A549 (cell line): ENCODE data around the gene WRNIP1. TPM values are rescaled to one million over a fixed set of nuclear protein-coding genes. Genes with fewer than 3 reads are reported as not detected.

ENCODE experiments used
- ATAC-seq, 2 experiments: fragments of 200-7000 bp in 1 of 2; fragments of >200 bp in 1 of 2; cut with Nextera tagmentation in 1 of 2; cut with Tn5 transposase in 1 of 2; 3 replicates each; pipeline versions ENCODE4 v1.8.0 to v1.9.1; 2018 to 2020; ENCODE audit warnings: mild to moderate bottlenecking in 1 of 2, moderate library complexity in 1 of 2
- CTCF ChIA-PET: fragments of 300-600 bp; sonication (Branson Sonifier 250); formaldehyde crosslinking; extraction: SDS; loops from one replicate; lab custom pipeline; 2021; ENCODE audit warnings: antibody characterized with exemption, inconsistent platforms; lab: Yijun Ruan, JAX
- POLR2A ChIA-PET: fragments of 350-600 bp; formaldehyde crosslinking; extraction: SDS; loops from one replicate; lab custom pipeline; 2021; ENCODE audit warnings: antibody characterized with exemption, inconsistent platforms; lab: Yijun Ruan, JAX
- DNase-seq, 2 experiments: peaks; one replicate each; pipeline versions ENCODE4 v3.0.0 to v3.0.0-alpha.2; 2011 to 2016; ENCODE audit warnings: low read depth in 1 of 2, low spot score in 1 of 2
- FAIRE-seq: peaks from 2 replicates; lab custom pipeline; 2011; peaks lifted over from hg19 to GRCh38; lab: Jason Lieb, UNC
- H3K27ac ChIP-seq, 2 experiments: fragments of >200 bp; sonication (Bioruptor Twin); formaldehyde crosslinking; 3 replicates each; pipeline ENCODE4 v1.5.1; 2016 to 2017
- H3K4me1 ChIP-seq: fragments of >200 bp; sonication (Bioruptor Twin); formaldehyde crosslinking; 3 replicates; pipeline ENCODE4 v1.6.1; 2016
- H3K4me2 ChIP-seq: fragments of >200 bp; sonication (Bioruptor Twin); formaldehyde crosslinking; 3 replicates; pipeline ENCODE4 v1.6.1; 2016
- H3K4me3 ChIP-seq: fragments of >200 bp; sonication (Bioruptor Twin); formaldehyde crosslinking; 3 replicates; pipeline ENCODE4 v1.5.1; 2016
- H3K9me3 ChIP-seq: fragments of >200 bp; sonication (Bioruptor Twin); formaldehyde crosslinking; 3 replicates; pipeline ENCODE4 v1.6.1; 2016
- ATOH8 ChIP-seq: fragments of 250-450 bp; sonication (Bioruptor Pico); IDR thresholded peaks from 2 replicates; pipeline ENCODE4 v1.5.0; 2020; ENCODE audit warnings: low read depth, mild to moderate bottlenecking, moderate library complexity
- CTCF ChIP-seq: fragments of >200 bp; sonication (Bioruptor Twin); formaldehyde crosslinking; IDR thresholded peaks from 3 replicates; pipeline ENCODE4 v1.5.1; 2016
- E2F6 ChIP-seq: IDR thresholded peaks from 2 replicates; pipeline ENCODE4 v1.6.1; 2012; ENCODE audit warnings: low read depth, borderline replicate concordance
- ELK1 ChIP-seq: fragments of 150-350 bp; IDR thresholded peaks from 2 replicates; pipeline ENCODE4 v1.6.1; 2014; ENCODE audit warnings: low read depth, mild to moderate bottlenecking, low read length
- ESRRA ChIP-seq: fragments of 150-350 bp; IDR thresholded peaks from 2 replicates; pipeline ENCODE4 v1.6.1; 2014; ENCODE audit warnings: mild to moderate bottlenecking, low read length, borderline replicate concordance
- FOSB ChIP-seq: fragments of 250-450 bp; sonication (Bioruptor Pico); IDR thresholded peaks from 2 replicates; pipeline ENCODE4 v1.5.0; 2020; ENCODE audit warnings: mild to moderate bottlenecking, moderate library complexity
- FOSL2 ChIP-seq, 2 experiments: fragments of 450-650 bp in 1 of 2; fragments of >200 bp in 1 of 2; sonication (Bioruptor Twin) in 1 of 2; formaldehyde crosslinking; IDR thresholded peaks; 2 replicates each; pipeline versions ENCODE4 v1.5.0 to v1.6.1; 2016 to 2020; ENCODE audit warnings: mild to moderate bottlenecking in 1 of 2, moderate library complexity in 1 of 2
- HDAC2 ChIP-seq: fragments of 200-600 bp; sonication (generic); IDR thresholded peaks from 2 replicates; pipeline ENCODE4 v1.6.1; 2016
- HOXA7 ChIP-seq: fragments of 250-450 bp; sonication (Bioruptor Pico); IDR thresholded peaks from 2 replicates; pipeline ENCODE4 v1.5.0; 2020; ENCODE audit warnings: mild to moderate bottlenecking, moderate library complexity
- MAFK ChIP-seq: fragments of 450-650 bp; IDR thresholded peaks from 2 replicates; pipeline ENCODE4 v1.6.1; 2014; ENCODE audit not compliant: partially characterized antibody
- MAX ChIP-seq: IDR thresholded peaks from 2 replicates; pipeline ENCODE4 v1.6.1; 2012
- MYC ChIP-seq: IDR thresholded peaks from 2 replicates; pipeline ENCODE4 v1.6.1; 2012; ENCODE audit warnings: mild to moderate bottlenecking, inconsistent platforms, low read length, improper control_type of control experiment, borderline replicate concordance
- NFE2L2 ChIP-seq: fragments of 150-350 bp; conservative IDR thresholded peaks from 2 replicates; pipeline ENCODE4 v1.6.1; 2014; ENCODE audit warnings: low read length
- NR3C1 ChIP-seq: fragments of >200 bp; sonication (Bioruptor Twin); formaldehyde crosslinking; IDR thresholded peaks from 3 replicates; pipeline ENCODE4 v1.6.1; 2017
- PHF8 ChIP-seq: fragments of 200-600 bp; sonication (generic); IDR thresholded peaks from 2 replicates; pipeline ENCODE4 v1.6.1; 2016; ENCODE audit warnings: low read depth, mild to moderate bottlenecking, antibody characterized with exemption, moderate library complexity, borderline replicate concordance
- POLR2AphosphoS2 ChIP-seq: conservative IDR thresholded peaks from 2 replicates; pipeline ENCODE4 v1.6.1; 2012; ENCODE audit warnings: low read length, improper control_type of control experiment, inconsistent platforms
- REST ChIP-seq: fragments of 200-600 bp; sonication (generic); IDR thresholded peaks from 2 replicates; pipeline ENCODE4 v1.6.1; 2016; ENCODE audit warnings: antibody characterized with exemption, mild to moderate bottlenecking, moderate library complexity
- RFX5 ChIP-seq: fragments of 450-650 bp; IDR thresholded peaks from 2 replicates; pipeline ENCODE4 v1.7.1; 2014; ENCODE audit warnings: antibody characterized with exemption, mild to moderate bottlenecking, moderate library complexity
- RNF2 ChIP-seq: fragments of 200-600 bp; sonication (generic); IDR thresholded peaks from 2 replicates; pipeline ENCODE4 v1.6.1; 2016; ENCODE audit warnings: low read depth, mild to moderate bottlenecking, antibody characterized with exemption, moderate library complexity, borderline replicate concordance
- SMC3 ChIP-seq: fragments of >200 bp; sonication (Bioruptor Twin); formaldehyde crosslinking; IDR thresholded peaks from 3 replicates; pipeline ENCODE4 v1.6.1; 2018; ENCODE audit warnings: inconsistent platforms
- SREBF2 ChIP-seq: fragments of 450-650 bp; IDR thresholded peaks from 2 replicates; pipeline ENCODE4 v1.6.1; 2014; ENCODE audit warnings: mild to moderate bottlenecking, moderate library complexity
- TFCP2L1 ChIP-seq: fragments of 250-450 bp; sonication (Bioruptor Pico); IDR thresholded peaks from 2 replicates; pipeline ENCODE4 v1.5.0; 2021; ENCODE audit warnings: mild to moderate bottlenecking
- ZNF302 ChIP-seq: fragments of 250-450 bp; sonication (Bioruptor Pico); IDR thresholded peaks from 2 replicates; pipeline ENCODE4 v1.9.0; 2021; ENCODE audit warnings: inconsistent platforms, mild to moderate bottlenecking, moderate library complexity
- WGBS: methylation state at CpG from one replicate; pipeline ENCODE4 v1.1.6; 2017; ENCODE audit errors: missing lambda C conversion rate; 5-methylcytosine and 5-hydroxymethylcytosine counted together
- polyA plus RNA-seq, 4 experiments: library from polyadenylated mRNA; depleted of rRNA in 3 of 4; stranded (reverse); fragments of >200 nt; fragmentation: RNase III in 1 of 4; extraction: RNeasy Plus Mini Kit Qiagen cat#74134 plus additional on column Dnase treatment in 1 of 4; gene quantifications; 2 replicates in 3 of 4; 3 replicates in 1 of 4; pipeline ENCODE4 v1.2.3, GENCODE V29; 2011 to 2017

The WRNIP1 gene
- polyA plus RNA-seq, 2 of the 4 experiments (the other 2 are of a cell fraction): 27.7 to 32.2 TPM

- TF ChIP-seq REST (no peak), SREBF2 (no peak), PHF8 (no peak), NR3C1 (no peak)
Measured at GRCh38 chr6:2826131-2826530, 60.9 kb downstream of the WRNIP1 start (continued).

- no peak for ATAC-seq
- H3K9me3 ChIP-seq: no peaks in the 10 kb centered on the region
- 89% methylated on average over 6 of the region's 6 CpGs for WGBS
- ChIA-PET CTCF (interaction anchor here (1.2 to 2.4 kb wide), 2 partner anchors 9 to 35 kb away, joined by 3 to 10 read pairs; no protein-coding TSS in a partner anchor), POLR2A (no interaction called here)
- DNase-seq: no peak
- FAIRE-seq: no peak
- H3K4me1 ChIP-seq: peaks cover 11% of the 10 kb centered on the region
- no peak overlapping the region for H3K27ac ChIP-seq
- H3K4me3 ChIP-seq: no peak overlapping the region
- TF ChIP-seq ESRRA (no peak), NFE2L2 (no peak), E2F6 (no peak), ELK1 (no peak), HOXA7 (CRISPR knock-in tag) (no peak), HDAC2 (no peak), FOSB (CRISPR knock-in tag) (no peak), FOSL2 (IDR thresholded peaks at IDR 0.05) (no peak), FOSL2 (CRISPR knock-in tag; IDR thresholded peaks at IDR 0.05) (no peak), POLR2AphosphoS2 (no peak), ZNF302 (CRISPR knock-in tag) (no peak), RFX5 (no peak), ATOH8 (CRISPR knock-in tag) (no peak), TFCP2L1 (CRISPR knock-in tag) (no peak), MAX (no peak), CTCF (no peak), RNF2 (no peak), SMC3 (no peak), MYC (no peak), MAFK (no peak)
- TF ChIP-seq, all 56 proteins: peak for 0
- no peak overlapping the region for H3K4me2 ChIP-seq
Measured at GRCh38 chr6:2827142-2827541, 61.9 kb downstream of the WRNIP1 start.
